OCI-LY3 (cell line): ENCODE data around the gene NOL4L.

Experiments
- H2AFZ ChIP-seq: fragments of 200-600, 300-600 bp; shearing (Covaris generic); 2 replicates; pipeline ENCODE4 v1.6.0; 2014; ENCODE audit warnings: antibody characterized with exemption, low read depth, low read length
- H3K27ac ChIP-seq: fragments of 200-600, 300-600 bp; sonication (generic); 2 replicates; pipeline ENCODE4 v1.5.1; 2014; ENCODE audit warnings: mild to moderate bottlenecking, low read length, moderate library complexity, mixed read lengths
- H3K27me3 ChIP-seq: fragments of 200-600, 300-600 bp; sonication (generic); 2 replicates; pipeline ENCODE4 v1.6.1; 2014; ENCODE audit warnings: low read depth, low read length, mixed read lengths
- H3K36me3 ChIP-seq: fragments of 200-600, 300-600 bp; sonication (generic); replicated peaks from 2 replicates; pipeline ENCODE3; 2014; ENCODE audit warnings: low read depth, low read length, mixed read lengths
- H3K4me1 ChIP-seq: fragments of 300-600, 200-600 bp; sonication (generic); 2 replicates; pipeline ENCODE4 v1.6.1; 2014; ENCODE audit warnings: low read length, mixed read lengths
- H3K4me2 ChIP-seq: fragments of 200-600, 300-600 bp; sonication (generic); 2 replicates; pipeline ENCODE4 v1.6.1; 2014; ENCODE audit warnings: low read length, mixed read lengths
- H3K4me3 ChIP-seq: fragments of 300-600, 200-600 bp; sonication (generic); 2 replicates; pipeline ENCODE4 v1.5.1; 2014; ENCODE audit warnings: antibody characterized with exemption, mild to moderate bottlenecking, low read length, moderate library complexity
- H3K79me2 ChIP-seq: fragments of 300-600, 200-600 bp; shearing (Covaris generic); 2 replicates; pipeline ENCODE4 v1.6.1; 2014; ENCODE audit warnings: mild to moderate bottlenecking, low read length, mixed read lengths
- H3K9ac ChIP-seq: fragments of 300-600, 200-600 bp; shearing (Covaris generic); 2 replicates; pipeline ENCODE4 v1.6.0; 2014; ENCODE audit warnings: mild to moderate bottlenecking, low read length, moderate library complexity
- H3K9me3 ChIP-seq: fragments of 200-600, 300-600 bp; shearing (Covaris generic); 2 replicates; pipeline ENCODE4 v1.6.1; 2014; ENCODE audit warnings: low read length, mixed read lengths; ENCODE audit not compliant: insufficient read depth
- H4K20me1 ChIP-seq: fragments of 200-600, 300-600 bp; sonication (generic); 2 replicates; pipeline ENCODE4 v1.6.1; 2016; ENCODE audit warnings: low read length, mixed read lengths; ENCODE audit not compliant: insufficient read depth
- CTCF ChIP-seq: fragments of 200-600, 300-600 bp; sonication (generic); IDR thresholded peaks from 2 replicates; pipeline ENCODE4 v1.5.1; 2014; ENCODE audit warnings: antibody characterized with exemption, low read length, low read depth
- EZH2phosphoT487 ChIP-seq: fragments of 200-600 bp; shearing (Covaris generic); IDR thresholded peaks from 2 replicates; pipeline ENCODE4 v1.6.1; 2018; ENCODE audit warnings: antibody characterized with exemption, mixed run types, low read depth

Gene NOL4L

DNA sequence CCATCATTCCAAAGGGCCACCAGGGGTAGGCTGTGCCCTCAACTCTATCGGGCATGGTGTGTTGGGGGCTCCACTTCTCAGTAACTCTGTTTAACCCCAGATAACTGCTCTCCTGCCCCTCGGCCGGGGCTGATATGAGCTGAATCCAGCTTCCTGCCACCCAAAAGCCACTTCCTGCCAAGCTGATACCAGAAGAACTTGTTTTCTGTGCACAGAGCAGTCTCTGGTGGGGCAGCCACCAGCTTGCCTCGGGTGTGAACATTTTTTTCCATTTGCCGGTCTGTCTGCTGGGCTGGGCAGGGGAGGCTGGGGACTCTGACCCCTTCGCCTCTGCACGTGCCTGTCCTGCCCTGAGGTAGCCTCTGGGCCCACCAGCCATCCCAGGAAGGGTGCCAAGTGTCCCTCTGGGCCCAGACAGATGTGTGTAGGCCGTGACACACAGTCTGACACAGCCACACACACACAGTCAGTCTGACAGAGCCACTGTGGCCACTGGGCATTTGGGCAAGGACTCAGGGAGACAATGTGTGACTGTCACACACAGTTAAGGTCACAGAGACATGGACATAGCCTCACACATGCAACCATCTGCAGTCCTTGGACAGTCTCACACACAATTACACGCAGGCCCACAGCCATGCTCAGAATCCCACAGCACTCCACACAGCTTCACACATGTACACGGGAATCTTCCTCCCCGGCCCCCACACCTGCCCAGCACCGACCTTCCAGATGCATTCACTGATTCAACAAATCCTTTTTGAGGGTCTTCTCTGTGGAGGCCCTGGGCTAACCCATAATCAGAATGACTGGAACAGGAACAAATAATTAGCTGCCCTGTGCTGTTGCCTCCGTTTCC lies 45.1 kb downstream of the NOL4L start:
- Histone ChIP-seq H3K4me1 (peaks cover 18% of the 10 kb centered on the region), H4K20me1 (no peaks in the 10 kb centered on the region), H3K79me2 (no peaks in the 10 kb centered on the region), H3K4me3 (no peak overlapping the region), H3K9me3 (no peaks in the 10 kb centered on the region), H3K36me3 (no peaks in the 10 kb centered on the region), H2AFZ (no peak overlapping the region), H3K4me2 (no peak overlapping the region), H3K27me3 (peaks cover 28% of the 10 kb centered on the region), H3K27ac (no peak overlapping the region), H3K9ac (no peak overlapping the region)
- TF ChIP-seq EZH2phosphoT487: no peak
- no peak for TF ChIP-seq CTCF

GRCh38 chr20:32539026-32539816 lies 45.9 kb downstream of the NOL4L start:
- H2AFZ ChIP-seq: no peak overlapping the region
- no peak overlapping the region for H3K4me2 ChIP-seq
- no peak for TF ChIP-seq CTCF
- TF ChIP-seq EZH2phosphoT487: no peak

GRCh38 chr20:32538526-32538939 lies 46.6 kb downstream of the NOL4L start:
- Histone ChIP-seq H3K4me3 (no peak overlapping the region), H3K27me3 (peaks cover 15% of the 10 kb centered on the region), H3K36me3 (no peaks in the 10 kb centered on the region), H3K27ac (no peak overlapping the region), H3K9ac (no peak overlapping the region), H3K9me3 (no peaks in the 10 kb centered on the region), H3K79me2 (no peaks in the 10 kb centered on the region), H3K4me2 (no peak overlapping the region), H2AFZ (no peak overlapping the region), H4K20me1 (no peaks in the 10 kb centered on the region), H3K4me1 (peaks cover 27% of the 10 kb centered on the region)
- TF ChIP-seq EZH2phosphoT487: no peak
- TF ChIP-seq CTCF: no peak

More at GRCh38 chr20:32539026-32539816, 45.9 kb downstream of the NOL4L start:
- Histone ChIP-seq H3K27ac (no peak overlapping the region), H3K79me2 (no peaks in the 10 kb centered on the region), H3K4me1 (peaks cover 25% of the 10 kb centered on the region), H3K4me3 (no peak overlapping the region), H4K20me1 (no peaks in the 10 kb centered on the region), H3K27me3 (peaks cover 21% of the 10 kb centered on the region), H3K9ac (no peak overlapping the region), H3K9me3 (no peaks in the 10 kb centered on the region), H3K36me3 (no peaks in the 10 kb centered on the region)
